Sigmoid colon (tissue), 7 donors: ENCODE results near the gene BLOC1S3. TPM values are rescaled to one million over a fixed set of nuclear protein-coding genes. Genes with fewer than 3 reads are reported as not detected.
A peak's percentile ranks its signal among the peaks of the same experiment; 100 is the strongest.

Experiments
- DNase-seq: peaks from one replicate; pipeline ENCODE4 v3.0.0-alpha.2; 2019
- H3K27ac ChIP-seq, 4 donors: fragments of 200-600 bp; sonication (generic); one replicate each; pipeline ENCODE4 v1.5.1; 2016 to 2019; ENCODE audit warnings: mild to moderate bottlenecking in 1 of 4
- H3K27me3 ChIP-seq, 3 donors: fragments of 200-600 bp; sonication (generic); one replicate each; pipeline ENCODE4 v1.5.1; 2019; ENCODE audit warnings: mild to moderate bottlenecking in 1 of 3
- H3K36me3 ChIP-seq, 4 donors: fragments of 200-600 bp; sonication (generic); one replicate each; pipeline ENCODE4 v1.5.1; 2016 to 2019
- H3K4me1 ChIP-seq, 4 donors: fragments of 200-600 bp; sonication (generic); one replicate each; pipeline ENCODE4 v1.5.1; 2017 to 2019
- H3K4me3 ChIP-seq, 4 donors: fragments of 200-600 bp; sonication (generic); one replicate each; pipeline ENCODE4 v1.5.1; 2017 to 2019; ENCODE audit warnings: mild to moderate bottlenecking in 2 of 4, moderate library complexity in 1 of 4
- H3K9me3 ChIP-seq, 4 donors: fragments of 200-600 bp in 3 of 4; sonication (generic) in 3 of 4; one replicate each; pipeline versions ENCODE4 v1.5.1 to v1.6.1; 2013 to 2019
- EP300 ChIP-seq, 4 donors: sonication (generic); formaldehyde crosslinking; IDR thresholded peaks; one replicate each; pipeline ENCODE4 v1.6.1; 2017; ENCODE audit warnings: antibody characterized with exemption in 4 of 4
- POLR2A ChIP-seq, 2 donors: fragments of 450-650 bp; IDR thresholded peaks; one replicate each; pipeline ENCODE4 v1.6.1; 2016; ENCODE audit warnings: antibody characterized with exemption in 2 of 2, mild to moderate bottlenecking in 2 of 2, moderate library complexity in 2 of 2
- POLR2AphosphoS5 ChIP-seq, 4 donors: sonication (generic); formaldehyde crosslinking; IDR thresholded peaks; one replicate each; pipeline ENCODE4 v1.6.1; 2017; ENCODE audit warnings: antibody characterized with exemption in 4 of 4
- WGBS, 2 donors: extraction: QIAGEN DNeasy Blood & Tissue Kit; methylation state at CpG; one replicate each; pipeline ENCODE4 v1.1.7; 2013; 5-methylcytosine and 5-hydroxymethylcytosine counted together
- intact Hi-C: fragments of 100-400 bp; cut with DNase I; formaldehyde crosslinking; loops from one replicate; pipeline ENCODE4 v1.15.1; 2023
- polyA plus RNA-seq, 3 donors: library from polyadenylated mRNA; stranded (reverse); fragments of 200-250 nt; gene quantifications; one replicate each; pipeline ENCODE4 v1.2.3, GENCODE V29; 2013
- total RNA-seq, 4 donors: library from RNA; depleted of rRNA; stranded (reverse); fragments of >200 nt; gene quantifications; one replicate each; pipeline ENCODE4 v1.1.0, GENCODE V29; 2016
- TF ChIP-seq, protein P1 (sequence below), 4 experiments: fragments of 450-650 bp in 3 of 4; fragments of 200-600 bp in 1 of 4; IDR thresholded peaks; one replicate each; pipeline ENCODE4 v1.5.1; 2016 to 2019; ENCODE audit warnings: antibody characterized with exemption in 4 of 4, mild to moderate bottlenecking in 3 of 4, moderate library complexity in 2 of 4
- donor health status: healthy with polysubstance abuse.
- donor health status: Bipolar disorder and iron deficiency.
- donor health status: healthy.

Gene BLOC1S3
- total and polyA plus RNA-seq, 7 donors: 2.8 to 10.9 (median 6.8) TPM

DNA sequence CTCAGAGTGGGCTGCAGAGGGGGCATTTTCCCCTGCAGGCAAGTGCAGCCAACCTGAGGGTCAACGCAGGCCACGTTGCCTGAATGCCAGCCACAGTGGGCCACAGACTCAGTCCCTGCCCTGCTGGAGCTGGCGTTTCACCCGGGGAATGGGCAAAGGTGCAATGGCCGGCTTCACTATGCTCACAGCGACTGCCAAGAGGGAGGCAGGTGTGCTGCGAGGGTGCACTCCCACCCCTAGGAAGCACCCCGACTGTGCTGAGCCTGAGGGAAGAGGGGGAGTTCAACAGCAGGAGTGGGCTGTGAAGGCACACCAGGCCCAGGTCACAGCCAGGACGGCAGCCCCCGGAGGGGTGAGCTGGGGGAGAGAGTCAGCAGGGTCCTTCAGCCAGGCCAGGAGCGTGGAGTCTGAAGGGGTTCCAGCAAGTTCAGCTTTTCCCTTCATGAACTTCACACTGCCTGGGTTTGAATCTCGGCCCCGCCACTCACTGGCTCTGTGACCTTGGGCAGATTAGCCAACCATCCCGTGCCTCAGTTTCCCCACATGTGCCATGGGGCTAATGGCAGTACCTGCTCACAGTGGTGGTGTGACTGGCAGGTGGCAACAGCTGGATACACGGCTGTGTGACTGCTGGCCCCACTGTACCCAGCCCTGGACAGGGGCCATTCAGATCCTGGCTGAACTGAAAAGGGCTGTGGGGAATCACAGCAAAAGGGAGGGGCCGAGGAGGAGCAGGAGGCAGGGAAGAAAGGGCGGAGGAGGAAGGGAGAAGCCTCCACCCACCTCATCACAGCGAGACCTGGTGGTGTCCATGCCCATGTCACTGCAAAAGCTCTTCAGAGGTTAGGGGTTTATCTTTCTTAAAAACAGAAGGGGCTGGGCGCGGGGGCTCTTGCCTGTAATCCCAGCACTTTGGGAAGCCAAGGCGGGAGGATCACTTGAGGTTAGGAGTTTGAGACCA lies 8.2 kb upstream of the BLOC1S3 start:
- 79 to 87% methylated on average over 21 of the region's 21 CpGs for WGBS, 2 donors
- TF ChIP-seq POLR2AphosphoS5 (IDR thresholded peaks at IDR 0.05): no peak
- no peak for TF ChIP-seq EP300 (IDR thresholded peaks at IDR 0.05)
- intact Hi-C loops: no loop called here
- H3K36me3 ChIP-seq: no peaks in the 10 kb centered on the region
- no peaks in the 10 kb centered on the region for H3K27me3 ChIP-seq
- H3K9me3 ChIP-seq: no peaks in the 10 kb centered on the region
- no peak for DNase-seq
- no peak overlapping the region for H3K27ac ChIP-seq
- H3K4me3 ChIP-seq: no peak overlapping the region
- H3K4me1 ChIP-seq: no peaks in the 10 kb centered on the region

DNA sequence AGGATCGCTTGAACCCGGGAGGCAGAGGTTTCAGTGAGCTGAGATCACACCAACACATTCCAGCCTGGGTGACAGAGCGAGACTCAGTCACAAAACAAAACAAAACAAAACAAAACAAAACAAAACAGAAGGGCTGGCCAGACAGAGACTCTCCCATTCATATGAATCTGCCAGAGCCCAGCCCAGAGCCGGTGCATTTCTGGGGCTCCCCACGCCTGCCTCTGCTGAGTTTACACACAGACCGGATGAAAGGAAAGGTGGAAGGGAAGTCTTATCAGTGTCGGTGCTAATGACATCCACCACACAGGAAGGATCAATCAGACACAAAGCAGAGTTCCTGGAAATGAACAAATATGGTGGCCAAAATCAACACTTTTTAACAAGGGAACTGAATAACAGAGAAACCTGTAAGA lies 7.4 kb upstream of the BLOC1S3 start:
- Histone ChIP-seq H3K36me3 (no peaks in the 10 kb centered on the region), H3K4me3 (no peak overlapping the region), H3K4me1 (no peaks in the 10 kb centered on the region), H3K27me3 (no peaks in the 10 kb centered on the region), H3K27ac (peak overlapping the region in 1 of 4 donors; percentile 0), H3K9me3 (no peaks in the 10 kb centered on the region)
- WGBS, 2 donors: 38 to 43% methylated on average over 7 of the region's 7 CpGs
- no peak for DNase-seq
- intact Hi-C loops: no loop called here
- TF ChIP-seq POLR2AphosphoS5 (IDR thresholded peaks at IDR 0.05): peak in 1 of 4 donors; percentile 6
- TF ChIP-seq EP300 (IDR thresholded peaks at IDR 0.05): no peak
- TF ChIP-seq, protein P1, sequence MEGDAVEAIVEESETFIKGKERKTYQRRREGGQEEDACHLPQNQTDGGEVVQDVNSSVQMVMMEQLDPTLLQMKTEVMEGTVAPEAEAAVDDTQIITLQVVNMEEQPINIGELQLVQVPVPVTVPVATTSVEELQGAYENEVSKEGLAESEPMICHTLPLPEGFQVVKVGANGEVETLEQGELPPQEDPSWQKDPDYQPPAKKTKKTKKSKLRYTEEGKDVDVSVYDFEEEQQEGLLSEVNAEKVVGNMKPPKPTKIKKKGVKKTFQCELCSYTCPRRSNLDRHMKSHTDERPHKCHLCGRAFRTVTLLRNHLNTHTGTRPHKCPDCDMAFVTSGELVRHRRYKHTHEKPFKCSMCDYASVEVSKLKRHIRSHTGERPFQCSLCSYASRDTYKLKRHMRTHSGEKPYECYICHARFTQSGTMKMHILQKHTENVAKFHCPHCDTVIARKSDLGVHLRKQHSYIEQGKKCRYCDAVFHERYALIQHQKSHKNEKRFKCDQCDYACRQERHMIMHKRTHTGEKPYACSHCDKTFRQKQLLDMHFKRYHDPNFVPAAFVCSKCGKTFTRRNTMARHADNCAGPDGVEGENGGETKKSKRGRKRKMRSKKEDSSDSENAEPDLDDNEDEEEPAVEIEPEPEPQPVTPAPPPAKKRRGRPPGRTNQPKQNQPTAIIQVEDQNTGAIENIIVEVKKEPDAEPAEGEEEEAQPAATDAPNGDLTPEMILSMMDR (IDR thresholded peaks at IDR 0.05): no peak
- TF ChIP-seq POLR2A (IDR thresholded peaks at IDR 0.05): no peak

DNA sequence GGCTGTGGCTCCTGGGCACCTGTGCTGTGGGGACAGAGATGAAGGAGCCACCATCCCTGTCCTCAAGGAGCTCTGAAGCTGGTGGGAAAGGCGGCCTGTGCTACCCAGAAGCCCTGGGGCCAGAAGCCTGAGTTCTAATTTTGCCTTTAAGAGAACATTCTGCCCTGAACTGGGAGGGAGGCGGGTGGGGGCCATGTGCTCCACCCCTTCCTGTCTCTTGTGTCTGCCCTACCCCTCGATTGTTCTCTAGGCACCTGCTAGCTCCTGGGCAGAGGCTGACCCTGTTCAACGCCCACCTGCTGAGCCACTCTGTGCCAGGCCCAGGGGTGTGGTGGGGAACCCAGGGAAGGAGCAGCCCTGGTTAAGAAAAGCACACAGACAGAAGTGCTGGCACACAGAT lies 6.4 kb upstream of the BLOC1S3 start:
- TF ChIP-seq EP300 (IDR thresholded peaks at IDR 0.05) (no peak), POLR2A (IDR thresholded peaks at IDR 0.05) (no peak)
- no peaks in the 10 kb centered on the region for H3K9me3 ChIP-seq
- 34 to 48% methylated on average over 4 of the region's 4 CpGs for WGBS, 2 donors
- no peaks in the 10 kb centered on the region for H3K36me3 ChIP-seq
- no peak overlapping the region for H3K27ac ChIP-seq
- H3K4me1 ChIP-seq: peaks cover 0 to 5% (median 3%) of the 10 kb centered on the region in 4 donors
- DNase-seq: no peak
- H3K4me3 ChIP-seq: no peak overlapping the region
- intact Hi-C loops: no loop called here
- H3K27me3 ChIP-seq: no peaks in the 10 kb centered on the region

DNA sequence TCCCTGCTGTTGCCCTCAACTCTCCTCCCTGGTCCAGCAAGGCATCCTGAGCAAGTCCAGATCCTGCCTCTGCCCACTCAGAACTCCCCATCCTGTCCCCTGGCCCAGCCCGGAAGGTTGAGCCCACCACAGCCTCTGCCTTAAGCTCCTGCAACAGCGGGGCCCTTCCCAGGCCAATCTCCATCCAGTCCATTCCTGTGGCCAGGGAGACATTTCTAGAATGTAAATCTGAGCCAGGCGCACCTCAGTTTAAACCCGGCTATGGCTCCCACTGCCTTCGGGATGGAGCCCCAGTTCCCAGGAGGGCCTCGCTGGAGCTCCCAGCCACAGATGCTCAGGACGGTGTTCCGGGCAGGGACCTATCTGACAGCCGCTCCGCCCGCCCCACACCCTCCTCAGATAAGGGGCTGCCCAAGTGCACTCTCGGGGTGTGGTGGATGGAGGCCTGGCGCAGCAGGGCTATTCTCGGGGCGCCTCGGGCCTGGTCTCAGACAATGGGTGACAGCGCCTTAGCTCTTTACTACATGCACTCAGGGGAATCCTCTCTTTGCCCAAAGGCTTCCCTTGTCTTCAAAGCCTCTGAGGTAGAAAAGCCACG lies 5.9 kb upstream of the BLOC1S3 start:
- Histone ChIP-seq H3K4me1 (peaks cover 0 to 10% (median 8%) of the 10 kb centered on the region in 4 donors), H3K27ac (no peak overlapping the region), H3K36me3 (no peaks in the 10 kb centered on the region), H3K27me3 (no peaks in the 10 kb centered on the region), H3K9me3 (no peaks in the 10 kb centered on the region), H3K4me3 (no peak overlapping the region)
- DNase-seq: no peak
- 72 to 87% methylated on average over 17 of the region's 18 CpGs for WGBS, 2 donors
- TF ChIP-seq, protein P1 (IDR thresholded peaks at IDR 0.05): no peak
- TF ChIP-seq POLR2AphosphoS5 (IDR thresholded peaks at IDR 0.05) (no peak), POLR2A (IDR thresholded peaks at IDR 0.05) (no peak), EP300 (IDR thresholded peaks at IDR 0.05) (no peak)
- intact Hi-C loops: no loop called here

DNA sequence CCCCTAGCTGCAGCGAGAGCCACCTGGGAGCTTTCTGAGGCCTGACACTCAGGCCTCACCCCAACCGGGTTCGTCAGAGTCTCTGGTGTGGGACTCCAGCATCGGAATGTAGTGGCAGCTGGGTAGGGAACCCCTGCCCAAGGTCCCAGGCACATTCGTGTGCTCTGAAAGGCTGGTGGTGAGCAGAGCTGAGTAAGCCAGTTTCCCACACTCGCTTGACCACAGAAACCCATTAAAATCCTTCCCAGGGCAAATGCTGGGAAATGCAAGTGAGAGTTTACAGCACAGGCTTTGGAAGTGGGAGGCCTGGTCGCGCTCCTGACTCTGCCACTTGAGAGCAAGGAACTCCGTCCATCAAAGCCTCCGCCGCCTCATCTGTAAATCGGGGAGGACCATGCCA lies 4.8 kb upstream of the BLOC1S3 start:
- no peaks in the 10 kb centered on the region for H3K27me3 ChIP-seq
- DNase-seq: no peak
- peaks cover 0 to 12% (median 9%) of the 10 kb centered on the region in 4 donors for H3K4me1 ChIP-seq
- H3K4me3 ChIP-seq: no peak overlapping the region
- TF ChIP-seq, protein P1 (IDR thresholded peaks at IDR 0.05): no peak
- TF ChIP-seq POLR2AphosphoS5 (IDR thresholded peaks at IDR 0.05): no peak
- no peak for TF ChIP-seq POLR2A (IDR thresholded peaks at IDR 0.05)
- TF ChIP-seq EP300 (IDR thresholded peaks at IDR 0.05): no peak
- 75 to 91% methylated on average over 12 of the region's 12 CpGs for WGBS, 2 donors
- no peaks in the 10 kb centered on the region for H3K36me3 ChIP-seq
- no peaks in the 10 kb centered on the region for H3K9me3 ChIP-seq
- no peak overlapping the region for H3K27ac ChIP-seq
- intact Hi-C loops: no loop called here
